Endothelial cell of umbilical vein (primary cell): Measurements from ENCODE around the gene MYO1F. TPM values are rescaled to one million over a fixed set of nuclear protein-coding genes. Genes with fewer than 3 reads are reported as not detected.
A peak's percentile ranks its signal among the peaks of the same experiment; 100 is the strongest.

Experiments used
- BruUV-seq: library from RNA; stranded (reverse); fragments of 400-500 nt; replicated peaks from 2 replicates; lab custom pipeline; 2021; lab: Mats Ljungman, UMichigan
- CTCF ChIA-PET: fragments of 300-600, 350-600 bp; sonication (Branson Sonifier 250); formaldehyde crosslinking; loops from one replicate; lab custom pipeline; 2021; ENCODE audit warnings: antibody characterized with exemption, inconsistent platforms; lab: Charles Lee
- POLR2A ChIA-PET: fragments of 300-600, 350-600 bp; sonication (Branson Sonifier 250); formaldehyde crosslinking; loops from one replicate; lab custom pipeline; 2021; ENCODE audit warnings: antibody characterized with exemption, inconsistent platforms; lab: Charles Lee
- DNase-seq: peaks from one replicate; pipeline ENCODE4 v3.0.0-alpha.2; 2011; ENCODE audit warnings: low read depth, low spot score
- FAIRE-seq: peaks from 2 replicates; lab custom pipeline; 2011; peaks lifted over from hg19 to GRCh38; lab: Jason Lieb, UNC
- H2AFZ ChIP-seq: 2 replicates; pipeline ENCODE4 v1.6.0; 2012; ENCODE audit warnings: low read depth, low read length, control low read depth, inconsistent platforms
- H3K27ac ChIP-seq: 2 replicates; pipeline ENCODE4 v1.5.1; 2011; ENCODE audit warnings: low read depth, mild to moderate bottlenecking, control low read depth, low read length, moderate library complexity; ENCODE audit not compliant: insufficient read depth
- H3K27me3 ChIP-seq, 2 experiments: 2 replicates each; pipeline versions ENCODE4 v1.6.0 to v1.6.1; 2011; ENCODE audit warnings: low read length in 2 of 2, mixed read lengths in 1 of 2; ENCODE audit not compliant: control insufficient read depth in 2 of 2, insufficient read depth in 2 of 2
- H3K36me3 ChIP-seq, 2 experiments: 2 replicates in 1 of 2; 3 replicates in 1 of 2; pipeline ENCODE4 v1.5.1; 2011; ENCODE audit warnings: low read length in 2 of 2, mild to moderate bottlenecking in 1 of 2, moderate library complexity in 1 of 2; ENCODE audit not compliant: control insufficient read depth in 2 of 2, insufficient read depth in 2 of 2; ENCODE audit errors: extremely low read depth in 1 of 2
- H3K4me1 ChIP-seq: 3 replicates; pipeline ENCODE4 v1.5.1; 2011; ENCODE audit warnings: mild to moderate bottlenecking, low read length; ENCODE audit not compliant: control insufficient read depth, insufficient read depth; ENCODE audit errors: extremely low read depth
- H3K4me2 ChIP-seq: 2 replicates; pipeline ENCODE4 v1.6.1; 2011; ENCODE audit warnings: low read length, control low read depth, mixed read lengths; ENCODE audit not compliant: insufficient read depth
- H3K4me3 ChIP-seq, 3 experiments: fragments of 200-600 bp in 1 of 3; sonication (generic), shearing (Covaris generic) in 1 of 3; replicated peaks in 1 of 3; 2 replicates each; pipeline ENCODE4 v1.5.1; 2011 to 2016; ENCODE audit warnings: control low read depth in 3 of 3, low read length in 3 of 3, mild to moderate bottlenecking in 2 of 3, inconsistent platforms in 1 of 3, low read depth in 1 of 3, moderate library complexity in 1 of 3; ENCODE audit not compliant: insufficient read depth in 1 of 3
- H3K79me2 ChIP-seq: 2 replicates; pipeline ENCODE4 v1.6.0; 2012; ENCODE audit warnings: low read length, inconsistent platforms; ENCODE audit not compliant: control insufficient read depth, insufficient read depth
- H3K9ac ChIP-seq: replicated peaks from 2 replicates; pipeline ENCODE3; 2011; ENCODE audit warnings: low read length, control low read depth; ENCODE audit not compliant: insufficient read depth; ENCODE audit errors: extremely low read depth
- H3K9me1 ChIP-seq: replicated peaks from 3 replicates; pipeline ENCODE4 v1.6.0; 2011; ENCODE audit warnings: mild to moderate bottlenecking, low read length; ENCODE audit not compliant: control insufficient read depth, insufficient read depth; ENCODE audit errors: extremely low read depth
- H3K9me3 ChIP-seq: replicated peaks from 2 replicates; pipeline ENCODE4 v1.5.1; 2012; ENCODE audit warnings: low read length, inconsistent platforms; ENCODE audit not compliant: control insufficient read depth, insufficient read depth
- H4K20me1 ChIP-seq: replicated peaks from 2 replicates; pipeline ENCODE3; 2011; ENCODE audit warnings: mild to moderate bottlenecking, low read length; ENCODE audit not compliant: control insufficient read depth, insufficient read depth; ENCODE audit errors: extremely low read depth
- FOS ChIP-seq: IDR thresholded peaks from 2 replicates; pipeline ENCODE4 v1.6.1; 2011; ENCODE audit warnings: mild to moderate bottlenecking, low read length, moderate library complexity, borderline replicate concordance; ENCODE audit not compliant: insufficient read depth
- GATA2 ChIP-seq: IDR thresholded peaks from 2 replicates; pipeline ENCODE4 v1.7.0; 2011; ENCODE audit warnings: low read depth, mild to moderate bottlenecking, moderate library complexity, mixed read lengths, low read length; ENCODE audit not compliant: insufficient read length, insufficient read depth
- POLR2A ChIP-seq: IDR thresholded peaks from 2 replicates; pipeline ENCODE4 v1.6.1; 2012; ENCODE audit warnings: low read depth, mild to moderate bottlenecking, control low read depth, low read length
- dilution Hi-C: fragments of 300-500 bp; cut with MboI; formaldehyde crosslinking; loops from one replicate; pipeline ENCODE4 v1.15.0; 2019; ENCODE audit warnings: low sequenced_read_pairs; ENCODE audit not compliant: extremely low pct_ligation_motif_present
- intact Hi-C: fragments of 100-400 bp; cut with micrococcal nuclease; formaldehyde crosslinking; loops from one replicate; pipeline ENCODE4 v1.10.0; 2022
- polyA plus RNA-seq, 4 experiments: library from polyadenylated mRNA; depleted of rRNA in 3 of 4; stranded (reverse) in 3 of 4; unstranded in 1 of 4; fragments of >200 nt; gene quantifications; 2 replicates each; pipeline versions ENCODE4 v1.2.1 to v1.2.3, GENCODE V29; 2011 to 2012; ENCODE audit warnings: missing spikeins in 1 of 4
- total RNA-seq: library from RNA; stranded (reverse); gene quantifications from 2 replicates; pipeline ENCODE4 v1.2.3, GENCODE V29; 2021
- TF ChIP-seq, protein P1 (sequence below): IDR thresholded peaks from 2 replicates; pipeline ENCODE4 v1.6.1; 2011; ENCODE audit not compliant: insufficient read depth, insufficient read length
- TF ChIP-seq, protein P2 (sequence below), 2 donors: IDR thresholded peaks; 1 replicate in 1 of 2; 2 replicates in 1 of 2; pipeline ENCODE4 v1.5.1; 2011; ENCODE audit warnings: low read length in 2 of 2, mild to moderate bottlenecking in 2 of 2, moderate library complexity in 2 of 2, control low read depth in 1 of 2, inconsistent platforms in 1 of 2, low read depth in 1 of 2; ENCODE audit not compliant: insufficient read depth in 1 of 2; ENCODE audit errors: extremely low read depth in 1 of 2

Gene MYO1F
- total and polyA plus RNA-seq, 2 donors (not counting 3 experiments of a cell fraction or from before 2014, with no cell fraction given): 0.22 to 0.39 TPM

DNA sequence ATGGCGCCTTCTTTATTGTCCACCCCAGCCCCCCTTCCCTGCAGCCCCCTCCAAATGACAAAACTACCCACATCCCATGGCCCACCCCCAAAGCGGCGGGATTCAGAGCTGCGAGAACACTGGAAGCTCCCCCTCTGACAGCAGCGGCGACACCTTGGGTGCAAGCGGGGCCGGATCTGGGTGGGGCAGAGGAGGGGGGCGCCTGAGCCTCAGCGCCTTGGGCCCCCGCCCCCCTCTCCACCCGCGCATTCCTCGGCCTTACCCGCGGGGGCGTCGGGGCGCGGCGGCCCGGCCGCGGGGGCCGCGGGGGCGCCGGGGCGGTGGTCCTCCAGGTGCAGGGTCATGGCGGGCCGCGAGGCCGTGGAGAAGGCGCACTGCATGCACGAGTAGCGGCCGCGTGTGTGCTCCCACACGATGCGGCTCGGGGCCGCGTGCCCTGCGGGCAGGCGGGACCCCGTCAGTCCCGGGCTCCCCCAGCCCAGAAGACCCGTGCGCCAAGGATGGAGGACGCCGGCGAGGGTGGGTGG is 66.6 kb downstream of the MYO1F start:
- TF ChIP-seq, protein P1, sequence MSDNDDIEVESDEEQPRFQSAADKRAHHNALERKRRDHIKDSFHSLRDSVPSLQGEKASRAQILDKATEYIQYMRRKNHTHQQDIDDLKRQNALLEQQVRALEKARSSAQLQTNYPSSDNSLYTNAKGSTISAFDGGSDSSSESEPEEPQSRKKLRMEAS: no peak
- no peak for TF ChIP-seq POLR2A
- TF ChIP-seq FOS: no peak
- FAIRE-seq: no peak

DNA sequence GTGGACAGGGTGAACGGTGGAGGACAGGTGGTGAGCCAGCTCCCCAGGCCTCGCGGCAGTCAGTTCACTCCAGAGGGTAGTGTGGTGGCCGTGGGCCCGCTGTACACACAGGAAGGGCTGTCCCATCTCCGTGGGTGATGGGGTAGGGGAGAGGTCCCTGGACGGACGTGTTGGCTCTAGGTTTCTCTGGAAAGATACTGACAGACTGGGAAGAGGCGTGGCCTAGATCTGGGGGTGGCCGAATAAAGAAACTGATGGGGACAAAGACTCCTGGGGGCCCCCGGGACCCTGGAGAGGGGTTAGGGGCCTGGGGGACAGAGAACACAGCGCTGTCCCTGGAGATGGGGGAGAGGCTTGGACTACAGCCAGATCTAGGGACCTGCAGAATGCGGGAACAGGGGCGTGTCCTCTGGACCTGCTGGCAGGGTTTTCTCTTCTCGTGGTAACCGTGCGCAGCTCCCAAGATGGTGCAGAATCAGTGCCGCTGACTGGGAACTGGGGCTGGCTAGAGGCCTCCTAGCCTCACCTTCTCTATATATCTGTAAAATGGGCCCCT is 70.8 kb downstream of the MYO1F start:
- Histone ChIP-seq H2AFZ (peak overlapping the region; percentile 95), H3K4me1 (peaks cover 8% of the 10 kb centered on the region), H3K27ac (no peak overlapping the region), H3K79me2 (no peaks in the 10 kb centered on the region), H3K9me3 (no peaks in the 10 kb centered on the region), H3K4me3 (peak overlapping the region in 2 of 3 experiments; percentile 41 to 55), H3K4me2 (peak overlapping the region; percentile 89), H4K20me1 (no peaks in the 10 kb centered on the region), H3K36me3 (no peaks in the 10 kb centered on the region), H3K27me3 (no peaks in the 10 kb centered on the region), H3K9me1 (no peaks in the 10 kb centered on the region), H3K9ac (peak overlapping the region; percentile 59)
- TF ChIP-seq GATA2: no peak
- TF ChIP-seq, protein P2, sequence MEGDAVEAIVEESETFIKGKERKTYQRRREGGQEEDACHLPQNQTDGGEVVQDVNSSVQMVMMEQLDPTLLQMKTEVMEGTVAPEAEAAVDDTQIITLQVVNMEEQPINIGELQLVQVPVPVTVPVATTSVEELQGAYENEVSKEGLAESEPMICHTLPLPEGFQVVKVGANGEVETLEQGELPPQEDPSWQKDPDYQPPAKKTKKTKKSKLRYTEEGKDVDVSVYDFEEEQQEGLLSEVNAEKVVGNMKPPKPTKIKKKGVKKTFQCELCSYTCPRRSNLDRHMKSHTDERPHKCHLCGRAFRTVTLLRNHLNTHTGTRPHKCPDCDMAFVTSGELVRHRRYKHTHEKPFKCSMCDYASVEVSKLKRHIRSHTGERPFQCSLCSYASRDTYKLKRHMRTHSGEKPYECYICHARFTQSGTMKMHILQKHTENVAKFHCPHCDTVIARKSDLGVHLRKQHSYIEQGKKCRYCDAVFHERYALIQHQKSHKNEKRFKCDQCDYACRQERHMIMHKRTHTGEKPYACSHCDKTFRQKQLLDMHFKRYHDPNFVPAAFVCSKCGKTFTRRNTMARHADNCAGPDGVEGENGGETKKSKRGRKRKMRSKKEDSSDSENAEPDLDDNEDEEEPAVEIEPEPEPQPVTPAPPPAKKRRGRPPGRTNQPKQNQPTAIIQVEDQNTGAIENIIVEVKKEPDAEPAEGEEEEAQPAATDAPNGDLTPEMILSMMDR (IDR thresholded peaks at IDR 0.05; ENCODE audit: extremely low read depth in 1 of 2, insufficient read depth in 1 of 2, low read depth in 1 of 2, low read length in 2 of 2): peak in 1 of 2 donors; percentile 2
- no TSS peak for BruUV-seq
- ChIA-PET POLR2A (no interaction called here), CTCF (interaction anchor here (0.8 to 3.4 kb wide), 15 partner anchors 8 to 188 kb away, joined by 3 to 40 read pairs (median 4); partner anchors contain the start of genes MARCHF2, RAB11B and ZNF414)
- DNase-seq: no peak
- no peak for FAIRE-seq
- dilution Hi-C loops (no loop called here), intact Hi-C loops (loop anchor here (1.0 to 5.0 kb wide), 4 partner anchors 49 to 160 kb away; partner anchors contain the start of gene MARCHF2)

More for the DNA sequence above, 66.6 kb downstream of the MYO1F start:
- DNase-seq: no peak
- POLR2A ChIA-PET: no interaction called here
- no peaks in the 10 kb centered on the region for H3K27me3 ChIP-seq
- H3K27ac ChIP-seq: no peak overlapping the region
- CTCF ChIA-PET: no interaction called here
- no peaks in the 10 kb centered on the region for H3K36me3 ChIP-seq
- H3K9me1 ChIP-seq: no peaks in the 10 kb centered on the region
- H3K9me3 ChIP-seq: no peaks in the 10 kb centered on the region
- no peak overlapping the region for H2AFZ ChIP-seq
- H3K4me1 ChIP-seq: peaks cover 18% of the 10 kb centered on the region
- no peak overlapping the region for H3K9ac ChIP-seq
- H3K4me2 ChIP-seq: no peak overlapping the region
- intact Hi-C loops (no loop called here), dilution Hi-C loops (no loop called here)
- no TSS peak for BruUV-seq
- no peaks in the 10 kb centered on the region for H3K79me2 ChIP-seq
- H3K4me3 ChIP-seq: no peak overlapping the region
- no peaks in the 10 kb centered on the region for H4K20me1 ChIP-seq
